ENCODE results near the gene LRPPRC.

DNA sequence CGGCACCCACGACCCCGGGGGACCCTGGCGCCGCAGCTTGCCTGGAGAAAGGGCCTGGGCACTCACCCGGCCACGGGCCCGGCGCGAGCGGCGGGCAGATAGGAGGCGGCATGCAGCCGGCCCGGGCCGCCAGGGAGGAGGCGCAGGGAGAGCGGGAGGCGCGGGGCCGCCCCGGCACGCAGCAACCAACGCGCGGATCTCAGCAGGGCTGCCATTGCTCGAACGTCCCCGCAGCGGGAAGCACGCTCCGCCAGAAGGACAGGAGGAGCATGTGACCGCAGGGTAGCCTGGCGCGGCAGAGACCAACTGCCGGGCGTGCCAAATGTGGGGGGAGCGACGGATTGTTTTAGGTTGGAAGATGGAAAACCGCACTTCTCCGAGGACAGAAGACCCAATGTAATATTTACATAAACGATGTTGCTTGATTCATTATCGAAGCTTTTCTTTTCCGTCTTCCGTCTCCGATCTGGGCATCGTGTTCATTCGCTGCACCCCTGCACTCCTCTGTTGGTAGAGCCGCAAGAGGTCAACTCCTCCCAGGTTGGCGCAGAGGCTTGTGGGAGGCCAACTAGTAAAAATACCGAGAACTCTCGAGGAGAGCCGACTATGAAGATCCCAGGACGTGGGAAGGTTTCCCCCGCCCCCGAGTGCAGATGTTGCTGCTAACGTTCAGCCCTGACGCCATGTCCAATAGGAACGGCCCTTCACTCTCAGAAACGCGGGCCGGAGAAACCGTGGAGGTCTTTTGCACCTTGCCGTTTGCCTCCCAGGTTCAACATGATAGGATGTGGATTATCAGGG, at the start of gene LRPPRC:
- TF ChIP-seq, protein P1, sequence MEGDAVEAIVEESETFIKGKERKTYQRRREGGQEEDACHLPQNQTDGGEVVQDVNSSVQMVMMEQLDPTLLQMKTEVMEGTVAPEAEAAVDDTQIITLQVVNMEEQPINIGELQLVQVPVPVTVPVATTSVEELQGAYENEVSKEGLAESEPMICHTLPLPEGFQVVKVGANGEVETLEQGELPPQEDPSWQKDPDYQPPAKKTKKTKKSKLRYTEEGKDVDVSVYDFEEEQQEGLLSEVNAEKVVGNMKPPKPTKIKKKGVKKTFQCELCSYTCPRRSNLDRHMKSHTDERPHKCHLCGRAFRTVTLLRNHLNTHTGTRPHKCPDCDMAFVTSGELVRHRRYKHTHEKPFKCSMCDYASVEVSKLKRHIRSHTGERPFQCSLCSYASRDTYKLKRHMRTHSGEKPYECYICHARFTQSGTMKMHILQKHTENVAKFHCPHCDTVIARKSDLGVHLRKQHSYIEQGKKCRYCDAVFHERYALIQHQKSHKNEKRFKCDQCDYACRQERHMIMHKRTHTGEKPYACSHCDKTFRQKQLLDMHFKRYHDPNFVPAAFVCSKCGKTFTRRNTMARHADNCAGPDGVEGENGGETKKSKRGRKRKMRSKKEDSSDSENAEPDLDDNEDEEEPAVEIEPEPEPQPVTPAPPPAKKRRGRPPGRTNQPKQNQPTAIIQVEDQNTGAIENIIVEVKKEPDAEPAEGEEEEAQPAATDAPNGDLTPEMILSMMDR (conservative IDR thresholded peaks at IDR 0.05) = no peak
- TF ChIP-seq ZFX (IDR thresholded peaks at IDR 0.05) = peak; percentile 79
